Heart left ventricle (tissue), 13 donors: ENCODE results near the gene SF3B2.

Experiments used
- CTCF ChIP-seq, 12 donors: fragments of 200-600 bp; sonication (generic) in 4 of 12; IDR thresholded peaks; one replicate each; pipeline versions ENCODE4 v1.5.0 to v1.8.0; 2018 to 2022; ENCODE audit warnings: antibody characterized with exemption in 12 of 12, mild to moderate bottlenecking in 5 of 12
- POLR2A ChIP-seq, 2 donors: fragments of 450-650 bp; IDR thresholded peaks; one replicate each; pipeline ENCODE4 v1.6.1; 2017; ENCODE audit warnings: antibody characterized with exemption in 2 of 2, mild to moderate bottlenecking in 2 of 2, moderate library complexity in 2 of 2
- donor health status: ischemic (EF 13 %, LVEDD 7.1; RV severe dilation, severe dysfunction).
- donor health status: DM: no; HTN: yes; CAD: no.
- donor health status: DM: no; HTN: no; CAD: no.
- donor health status: ischemic (EF 25% LVEDD 6.9; RV normal size, moderate dysfunction).
- donor health status: ischemic (EF 25% LVEDD 5.7; RV mildly dilated, moderate dysfunction).
- donor health status: ischemic (EF 35%, LVEDD 5.7; RV mildly dilated, moderate dysfunction).
- donor health status: nonischemic (EF 11% LVEDD 7.7; RV severe dilation, severe dysfunction).
- donor health status: DM: yes; HTN: yes; CAD: no.
- donor health status: PGD.
- donor health status: ischemic (EF 29% LVEDD 5.4; RV normal size, mild dysfunction).
- donor health status: nonischemic (EF 23%, LVEDD 6.1; RV moderate dilation, normal function).

- TF ChIP-seq CTCF (IDR thresholded peaks at IDR 0.05), result no peak
- no peak for TF ChIP-seq POLR2A (IDR thresholded peaks at IDR 0.05)
Measured at GRCh38 chr11:66077927-66078326, 25.8 kb downstream of the SF3B2 start.
